SK-N-SH (cell line): ENCODE measurements around the gene LST1. TPM values are rescaled to one million over a fixed set of nuclear protein-coding genes. Genes with fewer than 3 reads are reported as not detected.

Source experiments
- CTCF ChIA-PET: fragments of 300-600, 350-600 bp; formaldehyde crosslinking; extraction: SDS; loops from one replicate; lab custom pipeline; 2021; lab: Yijun Ruan, JAX
- POLR2A ChIA-PET: fragments of 350-600 bp; sonication (Branson Sonifier 250); formaldehyde crosslinking; extraction: SDS; loops from one replicate; lab custom pipeline; 2020; ENCODE audit warnings: antibody characterized with exemption, inconsistent platforms; lab: Yijun Ruan, JAX
- DNase-seq: peaks from one replicate; pipeline ENCODE4 v3.0.0; 2012
- H2AFZ ChIP-seq: fragments of 200-600 bp; sonication (generic); 2 replicates; pipeline ENCODE4 v1.8.1; 2016; ENCODE audit warnings: antibody characterized with exemption, mild to moderate bottlenecking, low read depth
- H3F3A ChIP-seq: fragments of 200-600 bp; sonication (generic); replicated peaks from 2 replicates; pipeline ENCODE3; 2016; ENCODE audit warnings: antibody characterized with exemption, mild to moderate bottlenecking; ENCODE audit not compliant: insufficient read depth
- H3K27ac ChIP-seq, 2 experiments: fragments of 200-500 bp in 1 of 2; fragments of 200-600 bp in 1 of 2; sonication (Bioruptor generic) in 1 of 2; sonication (generic), shearing (Covaris generic) in 1 of 2; 2 replicates each; pipeline versions ENCODE4 v1.5.1 to v1.6.1; 2014 to 2016; ENCODE audit warnings: low read depth in 2 of 2, inconsistent platforms in 1 of 2, low read length in 1 of 2, mild to moderate bottlenecking in 1 of 2, mixed read lengths in 1 of 2
- H3K27me3 ChIP-seq: fragments of 200-600 bp; sonication (generic), shearing (Covaris generic); 2 replicates; pipeline ENCODE4 v1.6.1; 2016; ENCODE audit warnings: mixed run types; ENCODE audit not compliant: insufficient read depth
- H3K36me3 ChIP-seq, 2 experiments: fragments of 200-500 bp in 1 of 2; fragments of 200-600 bp in 1 of 2; sonication (Bioruptor generic) in 1 of 2; sonication (generic) in 1 of 2; replicated peaks in 1 of 2; 2 replicates each; pipeline versions ENCODE3 to v1.5.1; 2014 to 2016; ENCODE audit warnings: low read length in 1 of 2, mild to moderate bottlenecking in 1 of 2; ENCODE audit not compliant: insufficient read depth in 2 of 2, control insufficient read depth in 1 of 2
- H3K4me1 ChIP-seq, 2 experiments: fragments of 200-500 bp in 1 of 2; fragments of 200-600 bp in 1 of 2; sonication (Bioruptor generic) in 1 of 2; sonication (generic), shearing (Covaris generic) in 1 of 2; 2 replicates each; pipeline versions ENCODE4 v1.5.1 to v1.6.1; 2014 to 2016; ENCODE audit warnings: low read depth in 1 of 2, low read length in 1 of 2, mixed run types in 1 of 2; ENCODE audit not compliant: insufficient read depth in 2 of 2, control insufficient read depth in 1 of 2
- H3K4me2 ChIP-seq: fragments of 200-600 bp; sonication (generic), shearing (Covaris generic); 2 replicates; pipeline ENCODE4 v1.6.1; 2017; ENCODE audit warnings: mixed run types
- H3K4me3 ChIP-seq, 2 experiments: fragments of 200-500 bp in 1 of 2; fragments of 200-600 bp in 1 of 2; sonication (Bioruptor generic) in 1 of 2; sonication (generic), shearing (Covaris generic) in 1 of 2; 2 replicates each; pipeline versions ENCODE4 v1.5.1 to v1.8.1; 2014 to 2016; ENCODE audit warnings: low read depth in 2 of 2, inconsistent platforms in 1 of 2, low read length in 1 of 2, mild to moderate bottlenecking in 1 of 2, mixed read lengths in 1 of 2, moderate library complexity in 1 of 2
- H3K79me2 ChIP-seq: fragments of 200-600 bp; sonication (generic); 2 replicates; pipeline ENCODE4 v1.8.1; 2017; ENCODE audit warnings: mild to moderate bottlenecking; ENCODE audit not compliant: insufficient read depth
- H3K9ac ChIP-seq: fragments of 200-600 bp; sonication (generic); 2 replicates; pipeline ENCODE4 v1.6.1; 2017; ENCODE audit warnings: mixed run types
- H3K9me2 ChIP-seq: fragments of 200-600 bp; sonication (generic); 2 replicates; pipeline ENCODE4 v1.6.1; 2017; ENCODE audit warnings: mixed run types
- H3K9me3 ChIP-seq: fragments of 200-600 bp; sonication (generic); 2 replicates; pipeline ENCODE4 v1.6.1; 2017; ENCODE audit warnings: mixed run types, mild to moderate bottlenecking, moderate library complexity
- H4K20me1 ChIP-seq: fragments of 200-600 bp; sonication (generic); 2 replicates; pipeline ENCODE4 v1.6.1; 2017; ENCODE audit warnings: mild to moderate bottlenecking, mixed run types; ENCODE audit not compliant: insufficient read depth
- CTCF ChIP-seq: fragments of 200-600 bp; sonication (generic); IDR thresholded peaks from 2 replicates; pipeline ENCODE4 v1.6.1; 2017; ENCODE audit warnings: antibody characterized with exemption, mild to moderate bottlenecking, moderate library complexity
- ELF1 ChIP-seq: IDR thresholded peaks from 2 replicates; pipeline ENCODE4 v1.4.0; 2012
- EP300 ChIP-seq, 2 experiments: IDR thresholded peaks; 2 replicates each; pipeline versions ENCODE4 v1.4.0 to v1.6.1; 2012; ENCODE audit warnings: borderline replicate concordance in 1 of 2, low read depth in 1 of 2, low read length in 1 of 2
- EZH2phosphoT487 ChIP-seq: fragments of 200-600 bp; sonication (generic); IDR thresholded peaks from 2 replicates; pipeline ENCODE4 v1.6.1; 2017; ENCODE audit warnings: low read depth, mixed run types, mild to moderate bottlenecking, antibody characterized with exemption, moderate library complexity, borderline replicate concordance
- FOXM1 ChIP-seq: IDR thresholded peaks from 2 replicates; pipeline ENCODE4 v1.4.0; 2012; ENCODE audit warnings: low read depth, mild to moderate bottlenecking
- GABPA ChIP-seq: IDR thresholded peaks from 2 replicates; pipeline ENCODE4 v1.4.0; 2012; ENCODE audit warnings: low read depth, mild to moderate bottlenecking
- GATA2 ChIP-seq: sonication (generic); formaldehyde crosslinking; IDR thresholded peaks from 2 replicates; pipeline ENCODE4 v1.5.0; 2020; ENCODE audit warnings: mild to moderate bottlenecking, missing genetic modification reagents
- IRF3 ChIP-seq: fragments of 150-350 bp; IDR thresholded peaks from 2 replicates; pipeline ENCODE4 v1.6.1; 2016; ENCODE audit warnings: mild to moderate bottlenecking, low read depth, low read length
- JUND ChIP-seq: IDR thresholded peaks from 2 replicates; pipeline ENCODE4 v1.4.0; 2012
- MAX ChIP-seq: IDR thresholded peaks from 2 replicates; pipeline ENCODE4 v1.4.0; 2012; ENCODE audit warnings: low read depth
- POLR2AphosphoS5 ChIP-seq: IDR thresholded peaks from 2 replicates; pipeline ENCODE4 v1.6.1; 2012; ENCODE audit warnings: low read depth, low read length
- RAD21 ChIP-seq: IDR thresholded peaks from 2 replicates; pipeline ENCODE4 v1.6.1; 2012; ENCODE audit warnings: mild to moderate bottlenecking, low read length
- RFX5 ChIP-seq: IDR thresholded peaks from 2 replicates; pipeline ENCODE4 v1.6.1; 2012; ENCODE audit warnings: mild to moderate bottlenecking, improper control_type of control experiment, low read length
- SMC3 ChIP-seq: IDR thresholded peaks from 2 replicates; pipeline ENCODE4 v1.6.1; 2012; ENCODE audit warnings: low read depth, low read length, improper control_type of control experiment
- WGBS: methylation state at CpG from one replicate; pipeline ENCODE4 v1.1.6; 2017; ENCODE audit warnings: low lambda C conversion rate; 5-methylcytosine and 5-hydroxymethylcytosine counted together
- polyA plus RNA-seq, 3 experiments: library from polyadenylated mRNA; depleted of rRNA; stranded (reverse); fragments of >200 nt; gene quantifications; 2 replicates each; pipeline ENCODE4 v1.2.3, GENCODE V29; 2012
- TF ChIP-seq, protein P1 (sequence below): IDR thresholded peaks from 2 replicates; pipeline ENCODE4 v1.6.1; 2012; ENCODE audit warnings: mild to moderate bottlenecking, low read depth, low read length, moderate library complexity

The LST1 gene
- polyA plus RNA-seq, 1 of the 3 experiments (the other 2 are of a cell fraction): not detected

DNA sequence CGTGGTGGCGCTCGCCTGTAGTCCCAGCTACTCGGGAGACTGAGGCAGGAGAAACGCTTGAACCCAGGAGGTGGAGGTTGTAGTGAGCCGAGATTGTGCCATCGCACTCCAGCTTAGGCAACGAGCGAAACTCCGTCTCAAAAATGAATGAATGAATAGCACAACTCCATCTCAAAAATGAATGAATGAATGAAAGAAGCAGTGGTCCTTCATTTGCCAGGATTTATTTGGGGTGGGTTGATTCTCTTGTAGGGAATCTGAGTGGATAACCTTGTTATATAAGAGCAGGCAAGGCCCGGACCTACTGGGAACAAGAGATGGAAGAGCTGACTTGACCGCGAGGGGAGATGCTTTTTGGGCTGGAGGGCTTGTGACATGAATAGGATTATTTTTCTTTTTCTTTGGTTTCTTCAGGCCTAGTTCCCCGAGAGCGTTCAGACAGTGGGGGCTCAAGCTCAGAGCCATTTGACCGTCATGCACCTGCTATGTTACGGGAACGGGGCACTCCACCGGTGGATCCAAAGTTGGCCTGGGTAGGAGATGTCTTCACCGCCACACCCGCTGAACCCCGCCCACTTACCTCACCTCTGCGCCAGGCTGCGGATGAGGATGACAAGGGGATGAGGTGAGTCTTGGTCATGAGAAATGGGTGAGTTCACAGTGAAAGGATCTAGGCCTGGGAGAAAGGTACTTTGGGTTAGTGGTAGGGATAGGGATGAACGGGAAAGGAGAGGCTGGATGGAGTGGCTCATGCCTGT lies 44.3 kb downstream of the LST1 start:
- CTCF ChIA-PET: interaction anchor here (1.0 to 1.4 kb wide), 2 partner anchors 19 to 84 kb away, joined by 3 to 4 read pairs; partner anchors contain the start of gene ATP6V1G2
- no peak overlapping the region for H2AFZ ChIP-seq
- no peak overlapping the region for H3K4me2 ChIP-seq
- POLR2A ChIA-PET: interaction anchor here (1.5 kb wide), 1 partner anchor 10 kb away, joined by 3 read pairs; the partner anchor contains the start of gene PRRC2A
- no peak overlapping the region for H3K4me3 ChIP-seq
- peaks cover 19% of the 10 kb centered on the region; the same call in 1 of the 2 replicates for H4K20me1 ChIP-seq
- no peak overlapping the region for H3K9ac ChIP-seq
- H3K4me1 ChIP-seq: no peaks in the 10 kb centered on the region; a peak in 1 of 4 replicates
- H3K27ac ChIP-seq: no peak overlapping the region
- TF ChIP-seq ELF1 (no peak), GABPA (no peak), SMC3 (no peak), RFX5 (no peak), RAD21 (no peak)
- WGBS: 96% methylated on average over 23 of the region's 25 CpGs
- DNase-seq: peak; percentile 16
- no peaks in the 10 kb centered on the region for H3K27me3 ChIP-seq
- no peaks in the 10 kb centered on the region for H3K9me2 ChIP-seq
- peaks cover 36% of the 10 kb centered on the region for H3K79me2 ChIP-seq
- peaks cover 74 to 98% of the 10 kb centered on the region in 2 experiments for H3K36me3 ChIP-seq
- peaks cover 20% of the 10 kb centered on the region for H3F3A ChIP-seq
- no peaks in the 10 kb centered on the region for H3K9me3 ChIP-seq

DNA sequence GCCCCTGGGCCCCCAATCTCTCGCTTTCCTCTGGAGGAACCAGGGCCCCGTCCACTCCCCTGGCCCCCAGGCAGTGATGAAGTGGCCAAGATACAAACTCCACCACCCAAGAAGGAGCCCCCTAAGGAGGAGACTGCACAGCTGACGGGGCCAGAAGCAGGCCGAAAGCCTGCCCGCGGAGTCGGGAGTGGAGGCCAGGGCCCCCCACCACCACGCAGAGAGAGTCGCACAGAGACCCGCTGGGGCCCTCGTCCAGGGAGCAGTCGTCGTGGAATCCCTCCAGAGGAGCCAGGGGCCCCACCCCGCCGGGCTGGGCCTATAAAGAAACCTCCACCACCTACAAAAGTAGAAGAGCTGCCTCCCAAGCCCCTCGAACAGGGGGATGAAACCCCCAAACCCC lies 45.1 kb downstream of the LST1 start:
- Histone ChIP-seq H3K4me1 (no peaks in the 10 kb centered on the region; a peak in 1 of 4 replicates), H3K36me3 (peaks cover 65 to 98% of the 10 kb centered on the region in 2 experiments), H3K27me3 (no peaks in the 10 kb centered on the region), H3K9me2 (no peaks in the 10 kb centered on the region), H3K27ac (no peak overlapping the region), H3K9me3 (no peaks in the 10 kb centered on the region), H3K4me2 (no peak overlapping the region), H3K79me2 (peaks cover 27% of the 10 kb centered on the region; the same call in 1 of the 2 replicates), H3F3A (peaks cover 27% of the 10 kb centered on the region), H3K4me3 (no peak overlapping the region), H3K9ac (no peak overlapping the region), H2AFZ (no peak overlapping the region), H4K20me1 (peaks cover 19% of the 10 kb centered on the region; the same call in 1 of the 2 replicates)
- ChIA-PET CTCF (interaction anchor here (1.0 kb wide), 1 partner anchor 10 kb away, joined by 4 read pairs; no protein-coding TSS in a partner anchor), POLR2A (no interaction called here)
- TF ChIP-seq EP300 (IDR thresholded peaks at IDR 0.05; ENCODE audit: borderline replicate concordance in 1 of 2, low read depth in 1 of 2, low read length in 1 of 2) (no peak), CTCF (no peak), GATA2 (CRISPR knock-in tag) (no peak), JUND (no peak), EZH2phosphoT487 (no peak), IRF3 (no peak), POLR2AphosphoS5 (no peak; the same call in 1 of the 2 replicates), FOXM1 (no peak), MAX (no peak)
- TF ChIP-seq, protein P1, sequence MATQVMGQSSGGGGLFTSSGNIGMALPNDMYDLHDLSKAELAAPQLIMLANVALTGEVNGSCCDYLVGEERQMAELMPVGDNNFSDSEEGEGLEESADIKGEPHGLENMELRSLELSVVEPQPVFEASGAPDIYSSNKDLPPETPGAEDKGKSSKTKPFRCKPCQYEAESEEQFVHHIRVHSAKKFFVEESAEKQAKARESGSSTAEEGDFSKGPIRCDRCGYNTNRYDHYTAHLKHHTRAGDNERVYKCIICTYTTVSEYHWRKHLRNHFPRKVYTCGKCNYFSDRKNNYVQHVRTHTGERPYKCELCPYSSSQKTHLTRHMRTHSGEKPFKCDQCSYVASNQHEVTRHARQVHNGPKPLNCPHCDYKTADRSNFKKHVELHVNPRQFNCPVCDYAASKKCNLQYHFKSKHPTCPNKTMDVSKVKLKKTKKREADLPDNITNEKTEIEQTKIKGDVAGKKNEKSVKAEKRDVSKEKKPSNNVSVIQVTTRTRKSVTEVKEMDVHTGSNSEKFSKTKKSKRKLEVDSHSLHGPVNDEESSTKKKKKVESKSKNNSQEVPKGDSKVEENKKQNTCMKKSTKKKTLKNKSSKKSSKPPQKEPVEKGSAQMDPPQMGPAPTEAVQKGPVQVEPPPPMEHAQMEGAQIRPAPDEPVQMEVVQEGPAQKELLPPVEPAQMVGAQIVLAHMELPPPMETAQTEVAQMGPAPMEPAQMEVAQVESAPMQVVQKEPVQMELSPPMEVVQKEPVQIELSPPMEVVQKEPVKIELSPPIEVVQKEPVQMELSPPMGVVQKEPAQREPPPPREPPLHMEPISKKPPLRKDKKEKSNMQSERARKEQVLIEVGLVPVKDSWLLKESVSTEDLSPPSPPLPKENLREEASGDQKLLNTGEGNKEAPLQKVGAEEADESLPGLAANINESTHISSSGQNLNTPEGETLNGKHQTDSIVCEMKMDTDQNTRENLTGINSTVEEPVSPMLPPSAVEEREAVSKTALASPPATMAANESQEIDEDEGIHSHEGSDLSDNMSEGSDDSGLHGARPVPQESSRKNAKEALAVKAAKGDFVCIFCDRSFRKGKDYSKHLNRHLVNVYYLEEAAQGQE: no peak
- 96% methylated on average over 15 of the region's 16 CpGs for WGBS
- peak; percentile 34 for DNase-seq
